Fibroblast of the aortic adventitia (primary cell): ENCODE data around the gene SDS. TPM values are rescaled to one million over a fixed set of nuclear protein-coding genes. Genes with fewer than 3 reads are reported as not detected.

Experiments used
- DNase-seq: peaks from one replicate; pipeline ENCODE4 v3.0.0-alpha.2; 2010; ENCODE audit warnings: low read depth
- H3K4me3 ChIP-seq: 2 replicates; pipeline ENCODE4 v1.5.1; 2011; ENCODE audit warnings: low read depth, mild to moderate bottlenecking, control low read depth, low read length, moderate library complexity
- CTCF ChIP-seq: IDR thresholded peaks from 2 replicates; pipeline ENCODE4 v1.5.1; 2011; ENCODE audit warnings: mild to moderate bottlenecking, low read length, control low read depth, inconsistent platforms; ENCODE audit not compliant: insufficient read depth
- total RNA-seq: library from RNA; depleted of rRNA; stranded (reverse); fragments of >200 nt; gene quantifications from 2 replicates; pipeline ENCODE4 v1.2.3, GENCODE V29; 2012; ENCODE audit warnings: low replicate concordance

Gene SDS
- total RNA-seq, 1 donor, result not detected

DNA sequence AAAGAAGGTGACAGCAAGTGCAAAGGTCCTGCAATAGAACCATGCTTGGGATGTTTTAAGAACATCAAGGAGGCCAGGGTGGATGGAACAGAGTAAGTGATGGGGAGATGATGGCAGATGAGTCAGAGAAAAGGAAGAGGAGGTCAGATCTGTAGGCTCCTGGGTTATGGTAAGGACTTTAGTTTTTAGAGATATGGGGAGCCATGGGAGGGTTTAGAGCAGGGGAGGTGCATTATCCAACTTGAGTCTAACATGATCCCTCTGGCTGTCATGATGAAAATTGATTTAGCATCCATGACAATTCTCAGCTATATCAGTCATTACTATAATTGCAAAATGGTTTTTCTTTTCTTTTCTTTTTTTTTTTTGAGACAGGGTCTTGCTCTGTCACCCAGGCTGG is 52.6 kb downstream of the SDS start:
- no peak for TF ChIP-seq CTCF
- DNase-seq, result no peak
- no peak overlapping the region for H3K4me3 ChIP-seq

DNA sequence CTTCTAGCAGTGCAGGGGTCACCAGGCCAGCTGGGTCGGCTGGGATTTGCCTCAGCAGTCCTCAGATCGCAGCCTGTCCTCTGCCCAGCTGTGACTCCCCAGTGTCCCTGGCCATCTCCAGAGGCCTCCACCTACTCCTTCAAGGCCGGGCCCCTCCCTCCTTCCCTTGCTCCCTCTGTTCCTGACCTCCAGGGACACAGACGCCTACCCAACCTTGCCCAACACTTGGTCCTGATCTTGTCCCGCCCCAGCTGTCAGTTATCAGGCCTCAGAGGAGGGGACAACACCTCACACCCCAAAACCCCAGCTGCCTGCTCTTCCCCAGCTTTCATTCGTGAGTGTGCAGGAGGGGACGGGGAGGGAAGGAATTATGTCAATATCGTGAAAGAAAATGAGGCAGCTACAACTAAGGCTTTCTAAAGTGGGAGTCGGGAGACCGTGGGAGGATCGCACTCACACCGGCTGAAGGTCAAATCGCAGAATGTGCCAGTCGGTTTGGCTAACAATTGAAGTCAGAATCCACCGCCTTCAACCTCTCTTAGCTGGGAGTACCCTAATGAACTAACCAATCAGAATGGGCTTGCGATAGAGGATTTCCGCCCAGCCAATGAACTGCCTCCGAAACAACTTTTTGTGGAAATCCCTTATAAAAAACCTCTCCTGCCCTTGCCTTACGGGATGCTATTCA is 54.7 kb downstream of the SDS start:
- no peak overlapping the region for H3K4me3 ChIP-seq
- DNase-seq, result no peak
- no peak for TF ChIP-seq CTCF

DNA sequence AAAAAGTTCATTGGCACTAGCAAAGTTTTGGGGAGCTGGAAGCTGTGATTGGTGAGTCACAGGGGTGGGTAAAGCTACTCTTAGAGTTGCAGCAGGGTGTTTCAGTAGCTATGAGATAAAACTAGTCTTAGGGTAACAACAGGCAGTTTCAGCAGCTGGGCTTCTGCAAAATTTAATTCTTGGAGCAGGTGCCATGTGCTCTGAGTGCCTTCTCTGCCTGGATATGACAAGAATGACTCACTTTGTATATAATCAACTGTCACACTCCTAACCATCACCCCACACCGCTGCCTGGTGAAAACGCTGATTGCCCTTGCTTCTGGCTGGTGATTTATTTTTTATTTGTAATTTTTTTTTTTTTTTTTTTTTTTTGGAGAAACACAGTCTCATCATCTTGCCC is 55.8 kb downstream of the SDS start:
- no peak overlapping the region for H3K4me3 ChIP-seq
- DNase-seq, result no peak
- no peak for TF ChIP-seq CTCF

DNA sequence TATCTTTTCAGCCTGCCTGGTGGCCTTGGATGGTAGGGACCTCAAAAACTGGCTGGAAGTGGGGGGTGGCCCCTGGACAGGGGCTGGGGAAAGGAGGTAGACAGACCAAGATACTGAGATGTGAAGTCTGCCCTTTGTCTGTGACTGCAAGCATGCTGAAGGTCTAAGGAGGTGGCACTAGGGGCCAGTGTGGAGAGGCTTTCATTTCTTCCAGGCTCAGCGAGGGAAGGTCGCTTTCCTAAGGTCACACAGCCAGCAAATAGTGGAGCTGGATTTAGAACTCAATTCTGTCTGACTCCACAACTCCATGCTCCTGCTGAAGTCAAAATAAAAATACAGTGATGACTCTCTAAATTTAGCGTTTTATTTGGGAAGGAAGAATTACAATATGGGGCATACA is 56.6 kb downstream of the SDS start:
- H3K4me3 ChIP-seq, result no peak overlapping the region
- DNase-seq, result no peak
- no peak for TF ChIP-seq CTCF

GRCh38 chr12:113346353-113346752 is 57.3 kb downstream of the SDS start:
- no peak for DNase-seq
- H3K4me3 ChIP-seq, result no peak overlapping the region
- TF ChIP-seq CTCF, result no peak

DNA sequence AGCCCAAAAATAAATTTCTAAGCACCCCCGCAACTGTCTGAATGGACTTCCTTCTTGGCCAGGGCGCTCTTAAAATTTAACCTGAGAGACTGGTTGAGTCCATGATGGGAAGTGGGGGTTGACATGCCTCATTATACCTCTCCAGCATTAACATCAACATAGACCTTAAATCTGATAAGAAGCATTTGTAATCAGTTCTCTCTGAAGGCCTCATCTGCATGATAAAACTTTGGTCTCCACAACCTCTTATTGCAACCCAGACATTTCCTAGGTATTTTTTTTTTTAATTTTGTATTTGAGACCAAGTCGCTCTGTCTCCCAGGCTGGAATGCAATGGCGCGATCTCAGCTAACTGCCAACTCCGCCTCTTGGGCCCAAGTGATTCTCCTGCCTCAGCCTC is 58.4 kb downstream of the SDS start:
- no peak overlapping the region for H3K4me3 ChIP-seq
- no peak for TF ChIP-seq CTCF
- DNase-seq, result no peak

Other genes starting within 250 kb of the SDS start
- gene DDX54, start 218.4 kb downstream of the SDS start, total RNA-seq, result 31.2 and 107 TPM in 2 replicates
- gene RITA1, start 218.2 kb downstream of the SDS start, total RNA-seq, result 13.5 and 16.3 TPM in 2 replicates
- gene TPCN1, start 182.4 kb downstream of the SDS start, total RNA-seq, result 11.4 and 20.4 TPM in 2 replicates
- 11.5 and 30.7 TPM in 2 replicates for gene SLC8B1, start 68.8 kb downstream of the SDS start, total RNA-seq
- 35.1 and 50.9 TPM in 2 replicates for gene PLBD2, start 45.3 kb downstream of the SDS start, total RNA-seq
- 1.9 and 5.9 TPM in 2 replicates for gene SDSL, start 18.5 kb upstream of the SDS start, total RNA-seq
- gene LHX5, start 68.0 kb upstream of the SDS start, total RNA-seq, result not detected in 2 replicates